Adipocyte (in vitro differentiated cells): ENCODE data around the gene SH3BP4.

Experiments
- DNase-seq: peaks from one replicate; pipeline ENCODE4 v3.0.0-alpha.2; 2015; ENCODE audit warnings: low read depth
- H3K27me3 ChIP-seq: replicated peaks from 2 replicates; pipeline ENCODE4 v1.7.0; 2013; ENCODE audit warnings: mild to moderate bottlenecking, low read length, moderate library complexity; ENCODE audit not compliant: control insufficient read depth, insufficient read depth
- H3K36me3 ChIP-seq: 2 replicates; pipeline ENCODE4 v1.7.0; 2013; ENCODE audit warnings: low read length, mild to moderate bottlenecking, moderate library complexity; ENCODE audit not compliant: control insufficient read depth, insufficient read depth, severe bottlenecking
- H3K4me1 ChIP-seq: 2 replicates; pipeline ENCODE4 v1.7.0; 2013; ENCODE audit warnings: mild to moderate bottlenecking, low read length, moderate library complexity; ENCODE audit not compliant: control insufficient read depth, insufficient read depth
- H3K4me3 ChIP-seq: 2 replicates; pipeline ENCODE4 v1.7.0; 2013; ENCODE audit warnings: mild to moderate bottlenecking, low read length, moderate library complexity
- H3K9ac ChIP-seq: 2 replicates; pipeline ENCODE4 v1.7.0; 2013; ENCODE audit warnings: mild to moderate bottlenecking, low read length, moderate library complexity
- H3K9me3 ChIP-seq: 2 replicates; pipeline ENCODE4 v1.7.0; 2013; ENCODE audit warnings: mild to moderate bottlenecking, low read length, moderate library complexity; ENCODE audit not compliant: control insufficient read depth

The SH3BP4 gene

GRCh38 chr2:234949762-234950434 is 1.9 kb upstream of the SH3BP4 start:
- Histone ChIP-seq H3K4me3 (no peak overlapping the region), H3K4me1 (peaks cover 11% of the 10 kb centered on the region), H3K9me3 (no peaks in the 10 kb centered on the region), H3K27me3 (no peaks in the 10 kb centered on the region), H3K36me3 (no peaks in the 10 kb centered on the region), H3K9ac (no peak overlapping the region)
- DNase-seq: peak; percentile 98

- Histone ChIP-seq H3K36me3 (peaks cover 4% of the 10 kb centered on the region), H3K9me3 (no peaks in the 10 kb centered on the region), H3K4me3 (no peak overlapping the region), H3K4me1 (peaks cover 14% of the 10 kb centered on the region), H3K27me3 (no peaks in the 10 kb centered on the region), H3K9ac (no peak overlapping the region)
- no peak for DNase-seq
Measured at GRCh38 chr2:234950435-234950729, 1.4 kb upstream of the SH3BP4 start.

- H3K4me3 ChIP-seq: peak overlapping the region; percentile 79
- no peaks in the 10 kb centered on the region for H3K27me3 ChIP-seq
- DNase-seq: peak; percentile 82
- H3K4me1 ChIP-seq: peaks cover 20% of the 10 kb centered on the region
- no peaks in the 10 kb centered on the region for H3K9me3 ChIP-seq
- peaks cover 6% of the 10 kb centered on the region for H3K36me3 ChIP-seq
- peak overlapping the region; percentile 83 for H3K9ac ChIP-seq
Measured at GRCh38 chr2:234950730-234951663, 820 bp upstream of the SH3BP4 start.

- H3K4me1 ChIP-seq: peaks cover 30% of the 10 kb centered on the region
Measured at GRCh38 chr2:234952270-234953115, 676 bp downstream of the SH3BP4 start.

GRCh38 chr2:234953116-234954031 is 1.6 kb downstream of the SH3BP4 start:
- peaks cover 36% of the 10 kb centered on the region for H3K4me1 ChIP-seq
- peak; percentile 56 for DNase-seq
- peak overlapping the region; percentile 93 for H3K4me3 ChIP-seq
- no peaks in the 10 kb centered on the region for H3K27me3 ChIP-seq
- H3K36me3 ChIP-seq: peaks cover 6% of the 10 kb centered on the region
- peak overlapping the region; percentile 97 for H3K9ac ChIP-seq
- no peaks in the 10 kb centered on the region for H3K9me3 ChIP-seq

More at GRCh38 chr2:234952270-234953115, 676 bp downstream of the SH3BP4 start:
- Histone ChIP-seq H3K36me3 (peaks cover 6% of the 10 kb centered on the region), H3K9me3 (no peaks in the 10 kb centered on the region), H3K27me3 (no peaks in the 10 kb centered on the region), H3K9ac (peak overlapping the region; percentile 97), H3K4me3 (peak overlapping the region; percentile 93)
- DNase-seq: peak; percentile 55

- H3K27me3 ChIP-seq: no peaks in the 10 kb centered on the region
- no peaks in the 10 kb centered on the region for H3K9me3 ChIP-seq
- peaks cover 6% of the 10 kb centered on the region for H3K36me3 ChIP-seq
- peak overlapping the region; percentile 97 for H3K9ac ChIP-seq
- peak overlapping the region; percentile 93 for H3K4me3 ChIP-seq
- H3K4me1 ChIP-seq: peaks cover 36% of the 10 kb centered on the region
- peak; percentile 51 for DNase-seq
Measured at GRCh38 chr2:234954551-234954992, 2.8 kb downstream of the SH3BP4 start.

GRCh38 chr2:234955091-234955591 is 3.3 kb downstream of the SH3BP4 start:
- Histone ChIP-seq H3K4me3 (peak overlapping the region; percentile 93), H3K27me3 (no peaks in the 10 kb centered on the region), H3K36me3 (peaks cover 6% of the 10 kb centered on the region), H3K9me3 (no peaks in the 10 kb centered on the region), H3K4me1 (peaks cover 39% of the 10 kb centered on the region), H3K9ac (peak overlapping the region; percentile 97)
- DNase-seq: no peak

- H3K36me3 ChIP-seq: peaks cover 6% of the 10 kb centered on the region
- peaks cover 47% of the 10 kb centered on the region for H3K4me1 ChIP-seq
- H3K9me3 ChIP-seq: no peaks in the 10 kb centered on the region
Measured at GRCh38 chr2:234955971-234956509, 4.2 kb downstream of the SH3BP4 start.

GRCh38 chr2:234957834-234958135 is 6.0 kb downstream of the SH3BP4 start:
- Histone ChIP-seq H3K4me1 (peaks cover 47% of the 10 kb centered on the region), H3K9me3 (no peaks in the 10 kb centered on the region), H3K36me3 (peaks cover 6% of the 10 kb centered on the region)

More at GRCh38 chr2:234955971-234956509, 4.2 kb downstream of the SH3BP4 start:
- H3K9ac ChIP-seq: no peak overlapping the region
- no peaks in the 10 kb centered on the region for H3K27me3 ChIP-seq
- no peak for DNase-seq
- no peak overlapping the region for H3K4me3 ChIP-seq

GRCh38 chr2:234958311-234958710 is 6.5 kb downstream of the SH3BP4 start:
- H3K9me3 ChIP-seq: no peaks in the 10 kb centered on the region
- no peak overlapping the region for H3K9ac ChIP-seq
- no peaks in the 10 kb centered on the region for H3K27me3 ChIP-seq
- H3K4me1 ChIP-seq: peaks cover 52% of the 10 kb centered on the region
- peaks cover 6% of the 10 kb centered on the region for H3K36me3 ChIP-seq
- no peak overlapping the region for H3K4me3 ChIP-seq
- no peak for DNase-seq

More at GRCh38 chr2:234957834-234958135, 6.0 kb downstream of the SH3BP4 start:
- H3K4me3 ChIP-seq: no peak overlapping the region
- H3K27me3 ChIP-seq: no peaks in the 10 kb centered on the region
- DNase-seq: no peak
- H3K9ac ChIP-seq: no peak overlapping the region
